ENCODE results near the gene SF3B2. TPM values are rescaled to one million over a fixed set of nuclear protein-coding genes. Genes with fewer than 3 reads are reported as not detected.
"Not testable (repeated sequence)": the region's sequence is repeated elsewhere in the genome, so short reads cannot be mapped to it uniquely, and the experiment has no call there.

The SF3B2 gene
- total and polyA plus RNA-seq, 9 donors = 113 to 203 (median 189) TPM

DNA sequence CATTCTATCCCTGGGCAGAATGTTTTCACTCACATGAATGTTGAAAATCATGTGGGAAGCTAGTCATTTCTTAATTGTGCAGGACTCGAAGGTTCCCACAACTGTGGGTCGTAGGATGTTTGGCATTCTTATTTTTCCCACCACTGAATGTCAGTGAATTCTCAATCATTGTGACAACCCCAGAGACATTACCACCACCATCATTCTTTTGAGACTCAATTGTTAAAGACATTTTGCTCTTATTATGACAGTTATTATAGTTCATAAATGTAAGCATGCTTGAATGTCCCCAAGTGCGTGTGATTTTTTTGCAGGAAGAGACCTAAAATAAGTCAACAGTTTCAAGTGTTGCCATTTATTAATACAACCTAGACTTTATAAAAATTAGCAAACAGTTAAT is 36.9 kb downstream of the SF3B2 start:
- intact Hi-C loops (cut with DNase I) = no loop called here
- WGBS, 3 donors = 84 to 90% (median 85%) methylated on average over 3 of the region's 3 CpGs

DNA sequence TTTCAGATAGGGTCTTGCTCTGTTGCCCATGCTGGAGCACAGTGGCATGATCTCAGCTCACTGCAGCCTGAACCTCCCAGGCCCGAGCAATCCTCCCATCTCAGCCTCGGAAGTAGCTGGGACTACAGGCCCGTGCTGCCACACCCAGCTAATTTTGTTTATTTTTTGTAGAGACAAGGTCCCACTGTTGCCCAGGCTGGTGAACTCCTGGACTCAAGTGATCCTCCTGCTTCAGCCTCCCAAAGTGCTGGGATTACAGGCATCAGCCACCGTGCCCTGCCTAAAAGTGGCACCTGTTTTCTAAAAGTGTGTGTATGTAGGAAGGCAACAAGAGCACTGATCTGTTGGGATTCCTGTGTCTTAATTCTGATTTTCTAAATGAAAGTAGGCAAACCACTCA is 38.1 kb downstream of the SF3B2 start:
- H3K4me3 ChIP-seq = no peak overlapping the region
- 93 to 98% (median 96%) methylated on average over 4 of the region's 4 CpGs for WGBS, 3 donors
- DNase-seq = no peak
- no peaks in the 10 kb centered on the region for H3K36me3 ChIP-seq
- no peak overlapping the region for H3K27ac ChIP-seq
- H3K27me3 ChIP-seq = no peaks in the 10 kb centered on the region
- no peaks in the 10 kb centered on the region for H3K9me3 ChIP-seq
- TF ChIP-seq POLR2A (IDR thresholded peaks at IDR 0.05) = no peak
- no peak for TF ChIP-seq CTCF (IDR thresholded peaks at IDR 0.05)
- no peak for TF ChIP-seq EP300 (IDR thresholded peaks at IDR 0.05)
- intact Hi-C loops (cut with DNase I) = no loop called here
- H3K4me1 ChIP-seq (ENCODE audit: insufficient read depth) = no peaks in the 10 kb centered on the region

More for the DNA sequence above, 36.9 kb downstream of the SF3B2 start:
- DNase-seq = no peak
- Histone ChIP-seq H3K27ac (no peak overlapping the region), H3K9me3 (no peaks in the 10 kb centered on the region), H3K27me3 (no peaks in the 10 kb centered on the region), H3K36me3 (no peaks in the 10 kb centered on the region), H3K4me1 (ENCODE audit: insufficient read depth) (no peaks in the 10 kb centered on the region), H3K4me3 (no peak overlapping the region)
- no peak for TF ChIP-seq EP300 (IDR thresholded peaks at IDR 0.05)
- no peak for TF ChIP-seq CTCF (IDR thresholded peaks at IDR 0.05)
- TF ChIP-seq POLR2A (IDR thresholded peaks at IDR 0.05) = no peak

- 96 to 100% (median 98%) methylated on average over 2 of the region's 2 CpGs for WGBS, 3 donors
- H3K9me3 ChIP-seq; DNase-seq; H3K36me3 ChIP-seq; H3K27me3 ChIP-seq; H3K4me3 ChIP-seq; H3K4me1 ChIP-seq (ENCODE audit: insufficient read depth); intact Hi-C loops (cut with DNase I); H3K27ac ChIP-seq: not testable (repeated sequence)
These were observed 40.0 kb downstream of the SF3B2 start for GRCh38 chr11:66092125-66092524.

GRCh38 chr11:66099746-66100145 is 47.6 kb downstream of the SF3B2 start:
- H3K4me3 ChIP-seq; H3K4me1 ChIP-seq (ENCODE audit: insufficient read depth); DNase-seq; H3K27ac ChIP-seq; H3K36me3 ChIP-seq; H3K9me3 ChIP-seq; intact Hi-C loops (cut with DNase I); H3K27me3 ChIP-seq: not testable (repeated sequence)
- WGBS, 3 donors = 89 to 93% (median 91%) methylated on average over 10 of the region's 10 CpGs

DNA sequence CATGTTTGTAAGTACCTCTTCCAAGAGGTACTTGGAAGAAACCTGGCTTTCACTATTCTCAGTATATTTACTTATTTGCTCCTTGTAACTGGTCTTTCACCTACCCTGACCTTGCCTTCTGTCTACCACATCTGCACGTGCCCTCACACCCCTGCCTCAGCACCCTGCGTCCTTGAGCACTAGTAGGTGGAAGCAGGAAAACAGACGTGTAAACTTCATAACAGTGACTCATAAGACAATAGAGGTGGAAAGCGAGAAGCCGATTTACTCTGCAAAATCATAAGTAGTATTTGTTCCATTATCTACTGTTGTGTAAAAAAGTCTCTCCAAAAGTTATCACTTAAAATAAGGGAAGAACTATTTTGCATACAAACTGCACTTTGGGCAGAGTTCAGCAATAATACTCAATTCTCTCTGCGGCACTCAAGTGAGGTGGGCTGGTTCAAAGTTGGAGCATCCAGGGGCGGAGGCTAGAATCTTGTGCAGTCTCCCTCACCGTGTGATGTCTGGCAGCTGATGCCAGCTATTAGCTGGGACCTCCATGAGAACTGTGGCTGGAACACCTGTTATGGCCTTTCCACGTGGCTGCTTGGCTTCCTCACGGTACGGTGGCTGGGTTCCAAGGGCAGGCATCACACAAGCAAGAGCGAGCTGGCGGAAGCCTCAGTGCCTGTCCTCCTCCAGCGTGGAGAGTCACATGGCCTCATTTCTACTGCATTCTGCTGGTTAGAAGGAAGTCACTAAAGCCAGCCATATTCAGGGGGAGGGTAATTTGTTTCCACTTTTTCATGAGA is 48.3 kb downstream of the SF3B2 start:
- intact Hi-C loops (cut with DNase I) = no loop called here
- peaks cover 8% of the 10 kb centered on the region for H3K4me1 ChIP-seq (ENCODE audit: insufficient read depth)
- 4 to 17% (median 8%) methylated on average over 14 of the region's 14 CpGs for WGBS, 3 donors
- H3K27me3 ChIP-seq = no peaks in the 10 kb centered on the region
- peak; percentile 64 to 81 (median 73) for DNase-seq
- no peak overlapping the region for H3K4me3 ChIP-seq
- H3K9me3 ChIP-seq = no peaks in the 10 kb centered on the region
- no peaks in the 10 kb centered on the region for H3K36me3 ChIP-seq
- no peak overlapping the region for H3K27ac ChIP-seq
- no peak for TF ChIP-seq POLR2A (IDR thresholded peaks at IDR 0.05)
- no peak for TF ChIP-seq EP300 (IDR thresholded peaks at IDR 0.05)
- no peak for TF ChIP-seq CTCF (IDR thresholded peaks at IDR 0.05)

Data from ovary (tissue), 9 donors.